ENCODE results near the gene ARL2BP.
A peak's percentile ranks its signal among the peaks of the same experiment; 100 is the strongest.

The ARL2BP gene

DNA sequence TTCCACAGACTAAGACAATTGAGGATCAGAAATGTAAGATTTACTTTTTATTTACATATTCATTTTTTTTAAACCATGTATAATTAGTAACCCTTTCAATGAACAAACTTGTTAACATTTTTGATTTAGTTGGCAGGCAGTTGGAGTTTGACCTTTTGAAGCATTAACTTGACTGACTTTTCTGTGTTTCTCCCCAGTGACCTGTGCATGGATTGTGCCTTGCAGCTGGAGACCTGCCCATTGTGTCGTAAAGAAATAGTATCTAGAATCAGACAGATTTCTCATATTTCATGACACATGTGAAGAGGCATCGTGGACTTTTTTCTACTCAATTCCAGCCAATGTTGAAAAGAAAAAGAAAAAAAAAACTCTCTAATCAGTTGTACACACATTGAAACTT, 6.4 kb upstream of the ARL2BP start:
- peaks cover 5% of the 10 kb centered on the region for H3K36me3 ChIP-seq (ENCODE audit: control insufficient read depth, insufficient read depth, low read length)
- TF ChIP-seq CTCF (IDR thresholded peaks at IDR 0.05; ENCODE audit: insufficient read depth, low read length, poor library complexity, severe bottlenecking): no peak
- no peak overlapping the region for H3K4me3 ChIP-seq (replicated peaks; ENCODE audit: low read depth, low read length)
- DNase-seq (ENCODE audit: extremely low read depth, insufficient read length): no peak
- H3K27me3 ChIP-seq (replicated peaks; ENCODE audit: control insufficient read depth, insufficient read depth, low read length): no peaks in the 10 kb centered on the region

DNA sequence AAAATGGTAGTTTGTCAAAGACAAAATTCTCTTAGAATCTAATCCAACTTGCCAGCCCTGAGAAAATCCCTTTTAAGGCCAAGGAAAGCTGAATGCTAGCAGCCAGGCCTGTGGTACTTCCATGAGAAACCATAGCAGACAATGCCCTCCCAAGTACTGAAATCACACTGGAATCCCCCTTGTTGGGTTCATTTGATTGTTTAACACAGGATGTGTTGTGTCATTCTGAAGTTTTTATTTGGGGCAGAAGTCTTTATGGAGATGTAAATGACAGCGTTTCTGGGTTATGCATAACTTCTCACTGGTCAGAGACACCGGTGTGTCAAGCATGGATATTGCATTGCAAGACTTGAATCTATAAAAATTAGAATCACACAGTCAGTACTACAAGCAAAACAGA, 6.0 kb upstream of the ARL2BP start:
- no peak overlapping the region for H3K4me3 ChIP-seq (replicated peaks; ENCODE audit: low read depth, low read length)
- no peak for DNase-seq (ENCODE audit: extremely low read depth, insufficient read length)
- H3K36me3 ChIP-seq (ENCODE audit: control insufficient read depth, insufficient read depth, low read length): peaks cover 5% of the 10 kb centered on the region
- H3K27me3 ChIP-seq (replicated peaks; ENCODE audit: control insufficient read depth, insufficient read depth, low read length): no peaks in the 10 kb centered on the region
- no peak for TF ChIP-seq CTCF (IDR thresholded peaks at IDR 0.05; ENCODE audit: insufficient read depth, low read length, poor library complexity, severe bottlenecking)

GRCh38 chr16:57240851-57241250, 4.2 kb upstream of the ARL2BP start:
- H3K4me3 ChIP-seq (replicated peaks; ENCODE audit: low read depth, low read length): no peak overlapping the region
- H3K36me3 ChIP-seq (ENCODE audit: control insufficient read depth, insufficient read depth, low read length): peaks cover 2% of the 10 kb centered on the region
- no peak for DNase-seq (ENCODE audit: extremely low read depth, insufficient read length)
- no peak for TF ChIP-seq CTCF (IDR thresholded peaks at IDR 0.05; ENCODE audit: insufficient read depth, low read length, poor library complexity, severe bottlenecking)
- no peaks in the 10 kb centered on the region for H3K27me3 ChIP-seq (replicated peaks; ENCODE audit: control insufficient read depth, insufficient read depth, low read length)

DNA sequence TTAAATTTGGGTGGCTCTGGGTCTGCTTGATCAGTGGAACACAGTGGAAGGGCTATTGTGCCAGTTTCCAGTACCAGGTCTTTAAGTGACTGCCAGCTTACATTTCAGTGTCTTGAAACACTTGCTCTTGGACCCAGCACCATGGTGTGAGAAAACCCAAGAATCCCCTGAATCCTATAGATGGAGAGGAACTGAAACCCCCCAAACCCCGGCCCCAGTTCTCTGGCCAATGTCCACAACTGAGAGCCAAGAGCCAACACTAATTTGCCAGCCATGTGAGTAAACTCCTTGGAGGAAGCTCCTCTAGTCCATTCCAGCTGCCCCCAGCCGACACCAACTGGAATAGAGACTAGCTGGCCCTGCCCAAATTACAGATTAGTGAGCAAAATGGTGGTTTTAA, 2.4 kb upstream of the ARL2BP start:
- H3K27me3 ChIP-seq (replicated peaks; ENCODE audit: control insufficient read depth, insufficient read depth, low read length): no peaks in the 10 kb centered on the region
- no peaks in the 10 kb centered on the region; the same call in none of the 2 replicates for H3K36me3 ChIP-seq (ENCODE audit: control insufficient read depth, insufficient read depth, low read length)
- no peak for TF ChIP-seq CTCF (IDR thresholded peaks at IDR 0.05; ENCODE audit: insufficient read depth, low read length, poor library complexity, severe bottlenecking)
- DNase-seq (ENCODE audit: extremely low read depth, insufficient read length): no peak
- H3K4me3 ChIP-seq (replicated peaks; ENCODE audit: low read depth, low read length): no peak overlapping the region

DNA sequence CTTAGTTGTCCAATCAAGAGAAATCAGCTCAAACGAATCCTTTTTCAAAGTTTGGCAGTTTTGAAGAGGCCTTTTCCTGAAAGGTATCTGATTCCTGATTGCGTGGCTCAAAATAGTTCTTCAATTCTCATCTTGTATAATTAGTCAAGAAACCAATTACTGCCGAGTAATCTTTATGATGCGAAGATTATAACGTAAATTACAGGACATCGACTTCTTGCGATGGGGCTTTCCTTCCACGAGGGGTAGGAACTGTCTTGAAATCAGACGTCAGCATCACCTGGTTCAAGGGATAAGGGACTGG, 644 bp upstream of the ARL2BP start:
- H3K4me3 ChIP-seq (replicated peaks; ENCODE audit: low read depth, low read length): peak overlapping the region; percentile 63
- no peaks in the 10 kb centered on the region for H3K27me3 ChIP-seq (replicated peaks; ENCODE audit: control insufficient read depth, insufficient read depth, low read length)
- no peak for DNase-seq (ENCODE audit: extremely low read depth, insufficient read length)
- H3K36me3 ChIP-seq (ENCODE audit: control insufficient read depth, insufficient read depth, low read length): peaks cover 3% of the 10 kb centered on the region
- TF ChIP-seq CTCF (IDR thresholded peaks at IDR 0.05; ENCODE audit: insufficient read depth, low read length, poor library complexity, severe bottlenecking): no peak

- Histone ChIP-seq H3K27me3 (replicated peaks; ENCODE audit: control insufficient read depth, insufficient read depth, low read length) (no peaks in the 10 kb centered on the region), H3K36me3 (ENCODE audit: control insufficient read depth, insufficient read depth, low read length) (peaks cover 11% of the 10 kb centered on the region), H3K4me3 (replicated peaks; ENCODE audit: low read depth, low read length) (peak overlapping the region; percentile 86)
- no peak for TF ChIP-seq CTCF (IDR thresholded peaks at IDR 0.05; ENCODE audit: insufficient read depth, low read length, poor library complexity, severe bottlenecking)
- no peak for DNase-seq (ENCODE audit: extremely low read depth, insufficient read length)
Measured at GRCh38 chr16:57245472-57246113, 534 bp downstream of the ARL2BP start.
